GM18858 (cell line): ENCODE results near the gene ADAMTS20.

Experiments used
- ATAC-seq: cut with Tn5 transposase; IDR thresholded peaks from one replicate; pipeline ENCODE4 v1.9.1; 2021; ENCODE audit not compliant: unreplicated experiment

Gene ADAMTS20

GRCh38 chr12:43318021-43318420 lies 234.0 kb downstream of the ADAMTS20 start:
- ATAC-seq = no peak

GRCh38 chr12:43317156-43317555 lies 234.8 kb downstream of the ADAMTS20 start:
- ATAC-seq = no peak

DNA sequence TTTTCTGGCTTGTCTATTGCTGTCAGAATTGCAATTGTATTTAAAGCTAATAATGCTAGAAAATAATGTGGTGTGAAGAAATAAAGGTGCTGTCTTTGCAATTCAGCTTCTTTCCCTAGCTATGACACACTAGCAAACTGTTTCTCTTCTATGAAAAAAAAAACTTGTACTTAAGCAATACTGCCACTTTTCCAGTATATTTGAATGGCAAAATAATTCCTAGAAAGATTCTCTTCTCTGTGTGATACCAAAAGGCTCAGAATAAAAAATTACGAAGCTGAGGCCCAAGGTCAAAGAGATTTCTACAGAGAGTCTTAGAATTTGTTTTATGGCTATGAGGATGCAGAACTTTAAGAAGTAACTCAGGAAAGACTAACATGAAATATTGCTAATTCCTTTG lies 235.5 kb downstream of the ADAMTS20 start:
- ATAC-seq = no peak

GRCh38 chr12:43315961-43316360 lies 236.0 kb downstream of the ADAMTS20 start:
- ATAC-seq = no peak

- ATAC-seq = no peak
These were observed 239.0 kb downstream of the ADAMTS20 start for GRCh38 chr12:43312991-43313505.

- no peak for ATAC-seq
These were observed 241.4 kb downstream of the ADAMTS20 start for GRCh38 chr12:43310596-43310995.

DNA sequence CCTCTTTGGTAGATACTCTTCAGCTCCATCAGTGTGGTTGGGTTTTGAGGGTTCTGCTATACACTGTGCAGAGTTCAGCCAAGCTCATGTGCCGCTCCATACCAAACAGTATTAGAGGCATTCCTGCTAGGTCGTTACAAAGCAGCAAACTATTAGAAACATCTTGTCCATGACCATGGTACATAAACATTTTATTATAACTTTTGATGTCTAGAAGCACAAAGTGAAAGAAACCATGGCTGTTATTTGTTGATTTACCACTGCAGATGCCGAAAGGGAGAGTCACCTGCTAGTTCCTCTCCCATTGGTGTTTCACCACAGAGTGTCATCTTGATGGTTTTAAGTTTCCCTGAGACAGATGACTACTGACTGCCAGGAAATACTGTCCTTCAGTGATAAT lies 242.0 kb downstream of the ADAMTS20 start:
- ATAC-seq = no peak

DNA sequence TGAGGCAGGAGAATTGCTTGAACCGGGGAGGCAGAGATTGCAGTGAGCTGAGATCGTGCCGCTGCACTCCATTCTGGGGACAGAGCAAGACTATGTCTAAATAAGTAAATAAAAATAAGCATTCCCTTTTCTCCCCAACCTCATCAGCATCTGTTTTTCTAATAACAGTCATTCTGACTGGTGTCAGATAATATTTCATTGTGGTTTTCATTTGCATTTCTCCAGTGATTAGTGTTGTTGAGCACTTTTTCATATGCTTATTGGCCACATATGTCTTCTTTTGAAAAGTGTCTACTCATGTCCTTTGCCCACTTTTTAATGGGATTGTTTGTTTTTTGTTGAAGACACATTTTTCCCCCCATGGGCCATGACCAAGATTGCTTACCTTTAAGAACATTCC lies 243.2 kb downstream of the ADAMTS20 start:
- ATAC-seq = no peak

- ATAC-seq = no peak
These were observed 244.9 kb downstream of the ADAMTS20 start for GRCh38 chr12:43307126-43307525.

DNA sequence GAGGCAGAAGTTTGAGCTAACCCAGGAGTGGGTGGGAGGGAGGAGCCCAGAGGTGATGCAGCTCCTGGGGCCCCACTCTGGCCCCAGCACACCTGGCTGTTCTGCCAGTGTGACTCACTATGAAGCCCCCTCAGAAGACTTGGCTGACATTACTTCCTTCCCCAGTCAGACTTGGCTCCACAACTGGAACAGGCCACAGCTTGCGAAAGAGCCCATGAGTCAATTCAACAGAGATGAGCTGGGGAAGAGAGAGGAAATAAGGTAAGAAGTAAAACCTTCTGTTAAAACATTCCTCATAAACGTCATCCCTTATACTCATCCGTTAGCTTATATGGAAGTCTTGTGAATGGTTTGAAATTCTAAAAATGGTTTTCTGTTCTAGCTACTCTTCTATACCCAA lies 245.9 kb downstream of the ADAMTS20 start:
- no peak for ATAC-seq

DNA sequence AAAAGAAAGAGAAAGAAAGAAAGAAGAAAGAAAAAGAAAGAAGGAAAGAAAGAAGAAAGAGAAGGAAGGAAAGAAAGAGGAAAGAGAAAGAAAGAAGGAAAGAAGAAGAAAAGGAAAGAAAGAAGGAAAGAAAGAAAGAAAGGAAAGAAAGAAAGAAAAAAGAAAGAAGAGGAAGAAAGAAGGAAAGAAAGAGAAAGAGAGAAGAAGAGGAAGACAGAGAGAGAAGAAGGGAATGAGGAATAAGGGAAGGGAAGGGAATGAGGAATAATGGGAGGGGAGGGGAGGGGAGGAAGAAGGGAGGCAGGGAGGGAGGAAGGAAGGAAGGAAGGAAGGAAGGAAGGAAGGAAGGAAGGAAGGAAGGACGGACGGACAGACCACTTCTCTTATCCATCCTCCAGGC lies 246.9 kb downstream of the ADAMTS20 start:
- no peak for ATAC-seq
